Measurements from ENCODE around the gene AUTS2.

Gene AUTS2

GRCh38 chr7:70056363-70056762 lies 458.1 kb downstream of the AUTS2 start:
- H3K27ac ChIP-seq, result no peak overlapping the region
- no peak for DNase-seq (ENCODE audit: low read depth, low spot score)

- DNase-seq (ENCODE audit: low read depth, low spot score), result no peak
- H3K27ac ChIP-seq, result no peak overlapping the region
Measured at GRCh38 chr7:70060298-70061068, 462.2 kb downstream of the AUTS2 start.

DNA sequence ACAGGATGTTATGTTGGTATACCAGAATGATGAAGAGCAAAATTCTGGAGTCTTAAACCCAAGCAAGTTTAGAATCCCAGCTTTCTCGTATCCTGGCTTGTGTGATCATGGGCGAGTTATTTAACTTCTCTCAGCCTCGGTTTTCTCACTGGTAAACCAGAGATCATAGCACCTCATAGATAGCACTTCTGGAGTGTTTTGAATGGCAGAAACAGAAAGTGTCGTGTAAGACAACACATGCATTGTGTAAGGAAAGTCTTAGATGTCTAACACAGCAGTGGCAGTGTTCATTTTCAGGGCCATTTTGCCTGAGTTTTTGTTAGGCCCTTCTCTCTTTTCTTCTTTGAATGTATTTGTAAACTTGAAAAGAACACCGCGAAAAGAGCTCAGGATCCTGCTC lies 465.1 kb downstream of the AUTS2 start:
- no peak overlapping the region for H3K27ac ChIP-seq
- DNase-seq (ENCODE audit: low read depth, low spot score), result no peak

- DNase-seq (ENCODE audit: low read depth, low spot score), result no peak
- H3K27ac ChIP-seq, result no peak overlapping the region
Measured at GRCh38 chr7:70063927-70064326, 465.7 kb downstream of the AUTS2 start.

GRCh38 chr7:70066844-70067243 lies 468.6 kb downstream of the AUTS2 start:
- DNase-seq (ENCODE audit: low read depth, low spot score), result no peak
- H3K27ac ChIP-seq, result no peak overlapping the region

DNA sequence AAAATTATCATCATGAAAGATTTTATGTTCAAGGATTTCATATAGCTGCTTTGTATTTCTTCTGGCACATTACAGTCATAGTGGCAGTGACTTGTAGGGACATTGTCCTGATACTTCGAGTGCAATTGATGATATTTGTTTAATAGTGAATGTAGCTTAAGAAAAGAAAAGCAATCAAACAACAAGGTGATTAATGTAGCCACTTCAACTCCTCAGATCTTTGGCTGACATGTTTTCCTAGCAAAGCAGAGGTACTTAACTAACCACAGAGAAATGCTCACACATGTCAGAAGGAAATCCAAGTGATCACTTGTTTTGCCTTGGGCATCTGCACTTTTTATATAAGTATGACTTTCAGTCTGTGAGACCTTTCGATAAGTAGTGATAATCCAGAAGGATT lies 470.3 kb downstream of the AUTS2 start:
- no peak for DNase-seq (ENCODE audit: low read depth, low spot score)
- H3K27ac ChIP-seq, result no peak overlapping the region

DNA sequence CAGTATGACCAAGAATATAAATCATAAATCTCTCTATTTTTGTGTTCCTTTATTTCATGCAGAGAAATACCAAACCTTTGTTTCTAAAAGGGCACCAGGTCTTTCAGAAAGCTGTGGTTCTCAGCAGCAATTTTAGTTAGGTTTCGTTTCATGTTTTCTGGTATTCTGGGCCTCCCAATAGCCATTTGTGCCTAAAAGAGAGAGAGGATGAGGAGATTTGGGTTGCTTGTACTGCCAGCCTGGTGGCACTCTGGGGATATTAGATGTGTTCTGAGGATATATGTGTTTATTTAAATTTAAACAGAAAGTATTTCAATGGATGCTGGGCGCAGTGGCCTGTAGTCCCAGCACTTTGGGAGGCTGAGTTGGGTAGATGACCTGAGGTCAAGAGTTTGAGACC lies 471.7 kb downstream of the AUTS2 start:
- no peak overlapping the region for H3K27ac ChIP-seq
- DNase-seq (ENCODE audit: low read depth, low spot score), result no peak

- no peak overlapping the region for H3K27ac ChIP-seq
- DNase-seq (ENCODE audit: low read depth, low spot score), result no peak
Measured at GRCh38 chr7:70071766-70072165, 473.5 kb downstream of the AUTS2 start.

DNA sequence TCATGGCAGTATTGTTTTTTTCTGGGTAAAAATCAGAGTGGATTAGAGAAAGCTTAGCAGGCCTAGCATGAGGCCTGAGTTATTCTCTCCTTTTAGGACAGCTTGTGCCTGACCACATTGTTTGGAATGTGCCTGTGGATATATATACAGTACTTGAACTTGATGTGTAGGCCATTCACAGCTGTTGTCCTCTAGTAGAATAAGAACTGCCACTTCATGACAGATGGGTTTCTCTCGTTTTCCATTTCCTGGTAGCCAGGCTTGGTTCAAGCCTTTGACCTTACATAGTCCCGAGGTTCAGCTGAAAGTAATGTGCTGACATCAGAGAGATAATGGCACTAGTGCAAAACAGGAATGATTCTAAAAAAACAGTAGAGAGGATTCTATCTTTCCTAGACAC lies 473.9 kb downstream of the AUTS2 start:
- no peak overlapping the region for H3K27ac ChIP-seq
- no peak for DNase-seq (ENCODE audit: low read depth, low spot score)

GRCh38 chr7:70076325-70076724 lies 478.1 kb downstream of the AUTS2 start:
- no peak for DNase-seq (ENCODE audit: low read depth, low spot score)
- no peak overlapping the region for H3K27ac ChIP-seq

- no peak overlapping the region for H3K27ac ChIP-seq
- DNase-seq (ENCODE audit: low read depth, low spot score), result no peak
Measured at GRCh38 chr7:70082099-70082611, 483.9 kb downstream of the AUTS2 start.

DNA sequence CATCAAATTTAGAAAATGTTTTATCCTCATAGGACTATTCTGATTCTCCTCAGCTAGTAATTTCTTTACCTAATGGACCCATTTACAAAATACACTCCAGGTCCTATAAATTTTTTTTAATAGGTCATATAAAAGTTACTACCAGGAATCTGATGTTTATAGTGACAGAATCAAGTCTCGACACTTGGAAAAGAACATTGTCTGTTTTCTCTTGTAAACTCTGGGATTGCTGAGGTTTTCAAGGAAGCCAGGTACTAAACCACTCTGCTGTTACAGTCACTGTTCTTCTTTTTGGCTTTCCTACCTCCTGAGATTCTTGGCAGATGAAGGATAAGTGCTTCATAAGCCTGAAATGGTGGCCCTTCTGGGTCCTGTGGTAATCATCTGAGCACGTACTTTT lies 493.1 kb downstream of the AUTS2 start:
- no peak overlapping the region for H3K27ac ChIP-seq
- DNase-seq (ENCODE audit: low read depth, low spot score), result no peak

DNA sequence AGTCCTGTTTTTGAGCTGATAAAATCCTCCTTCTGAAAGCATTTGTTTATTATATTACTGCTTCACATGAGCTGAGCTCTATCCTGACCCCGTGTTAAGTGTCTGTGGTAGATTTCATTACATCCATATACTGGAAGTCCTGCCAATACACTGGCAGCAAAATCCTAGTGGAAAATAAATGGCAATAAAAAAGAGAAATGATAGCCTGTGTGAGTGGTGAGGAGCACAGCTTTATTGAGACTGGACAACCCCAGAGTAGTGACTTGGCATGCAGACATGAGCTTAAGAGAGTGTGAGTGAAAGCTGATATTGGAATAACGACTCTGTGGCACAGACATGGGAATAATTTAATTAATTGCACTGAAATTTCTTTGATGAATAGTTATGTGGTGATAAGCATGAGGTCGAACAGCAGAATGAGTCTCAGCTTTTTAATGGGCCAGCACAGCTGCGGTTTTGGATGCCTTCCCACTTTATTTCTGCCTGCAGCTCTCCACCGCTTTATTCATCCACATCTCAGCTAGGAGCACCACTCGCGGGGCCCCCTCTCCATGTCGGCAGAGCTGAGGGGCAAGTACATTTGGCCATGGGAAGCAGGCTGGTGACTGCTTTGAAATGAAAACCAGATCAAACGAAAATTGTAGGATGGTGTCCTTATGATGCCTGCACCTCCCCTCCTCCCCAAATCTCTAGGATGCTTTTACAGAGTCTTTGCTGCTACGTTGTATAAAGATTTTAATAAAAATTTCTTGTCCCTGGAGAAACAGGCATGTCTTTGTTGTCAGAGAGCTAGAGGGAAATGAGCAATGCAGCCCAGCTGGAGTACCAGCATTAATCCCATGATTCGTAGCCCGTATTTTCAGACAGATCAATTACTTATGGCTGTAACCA lies 494.3 kb downstream of the AUTS2 start:
- no peak overlapping the region for H3K27ac ChIP-seq
- DNase-seq (ENCODE audit: low read depth, low spot score), result peak; percentile 8

GRCh38 chr7:70093205-70093904 lies 495.1 kb downstream of the AUTS2 start:
- no peak overlapping the region for H3K27ac ChIP-seq
- DNase-seq (ENCODE audit: low read depth, low spot score), result peak; percentile 33

- DNase-seq (ENCODE audit: low read depth, low spot score), result no peak
- no peak overlapping the region for H3K27ac ChIP-seq
Measured at GRCh38 chr7:70094831-70095230, 496.6 kb downstream of the AUTS2 start.

- DNase-seq (ENCODE audit: low read depth, low spot score), result no peak
- H3K27ac ChIP-seq, result no peak overlapping the region
Measured at GRCh38 chr7:70097645-70098044, 499.4 kb downstream of the AUTS2 start.

DNA sequence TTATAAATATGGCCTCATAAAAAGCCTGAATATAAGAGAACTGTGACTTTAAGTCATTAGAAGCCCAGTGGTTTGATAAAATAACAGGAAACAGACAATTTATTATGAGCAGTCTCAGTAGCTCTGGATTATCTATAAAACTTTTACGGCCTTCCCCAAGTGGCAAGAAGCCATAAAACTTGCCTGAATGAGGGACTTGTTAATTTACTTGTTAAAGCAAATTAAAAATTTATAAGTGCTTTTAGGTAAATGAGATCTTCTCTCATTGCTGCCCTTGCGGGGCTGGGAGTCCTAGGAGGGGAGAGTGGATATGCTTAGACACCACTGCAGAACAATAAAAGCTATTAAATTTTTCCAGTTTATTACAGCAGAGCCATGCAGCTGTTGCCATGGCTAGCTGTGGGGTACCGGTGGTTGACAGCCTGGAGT lies 499.9 kb downstream of the AUTS2 start:
- DNase-seq (ENCODE audit: low read depth, low spot score), result no peak
- no peak overlapping the region for H3K27ac ChIP-seq

GRCh38 chr7:70098905-70099672 lies 500.8 kb downstream of the AUTS2 start:
- no peak overlapping the region for H3K27ac ChIP-seq
- no peak for DNase-seq (ENCODE audit: low read depth, low spot score)

- DNase-seq (ENCODE audit: low read depth, low spot score), result no peak
- H3K27ac ChIP-seq, result no peak overlapping the region
Measured at GRCh38 chr7:70104243-70104642, 506.0 kb downstream of the AUTS2 start.

GRCh38 chr7:70113078-70113477 lies 514.8 kb downstream of the AUTS2 start:
- H3K27ac ChIP-seq, result no peak overlapping the region
- DNase-seq (ENCODE audit: low read depth, low spot score), result no peak
